Left ventricle myocardium inferior (tissue), 1 donor: Measurements from ENCODE around the gene MBLAC2. TPM values are rescaled to one million over a fixed set of nuclear protein-coding genes. Genes with fewer than 3 reads are reported as not detected.

Experiments used
- DNase-seq: peaks from one replicate; pipeline ENCODE4 v3.0.0-alpha.2; 2020
- H3K27ac ChIP-seq: fragments of 200-600 bp; replicated peaks from 2 replicates; pipeline ENCODE4 v1.8.0; 2021
- H3K27me3 ChIP-seq: fragments of 200-600 bp; 2 replicates; pipeline ENCODE4 v1.8.0; 2021; ENCODE audit warnings: low read depth
- H3K36me3 ChIP-seq: fragments of 200-600 bp; 2 replicates; pipeline ENCODE4 v1.8.0; 2021
- H3K4me1 ChIP-seq: fragments of 200-600 bp; 2 replicates; pipeline ENCODE4 v1.8.0; 2021
- H3K4me3 ChIP-seq: fragments of 200-600 bp; 2 replicates; pipeline ENCODE4 v1.8.0; 2021; ENCODE audit warnings: mild to moderate bottlenecking, moderate library complexity
- H3K9me3 ChIP-seq: fragments of 200-600 bp; replicated peaks from 2 replicates; pipeline ENCODE4 v1.8.0; 2021
- intact Hi-C: fragments of 100-400 bp; cut with micrococcal nuclease; formaldehyde crosslinking; loops from one replicate; pipeline ENCODE4 v1.11.0; 2022
- long read RNA-seq: library from polyadenylated mRNA; unstranded; transcript quantifications from one replicate; pipeline ENCODE4 v2.0.0, GENCODE V29; 2021
- total RNA-seq: library from RNA; stranded (reverse); fragmentation: NEBNext Ultra II Directional; extraction: Animal tissue kit (Norgen Biotek cat#: 25700); gene quantifications from one replicate; pipeline ENCODE4 v1.2.1, GENCODE V29; 2021
- TF ChIP-seq, protein P1 (sequence below): fragments of 200-600 bp; IDR thresholded peaks from 2 replicates; pipeline ENCODE4 v1.8.0; 2021; ENCODE audit warnings: antibody characterized with exemption, mild to moderate bottlenecking, borderline replicate concordance
- donor health status: DM: no; HTN: yes; CAD: no; lungs with severe emphysema.

MBLAC2 gene
- 3.6 TPM for total RNA-seq
- long read RNA-seq, full-length matches to known transcripts, result 10 of 10 reads
- long read RNA-seq, partial matches to known transcripts, result 0 of 10 reads
- long read RNA-seq, other reads (novel, unspliced or antisense), result 0 of 10 reads

DNA sequence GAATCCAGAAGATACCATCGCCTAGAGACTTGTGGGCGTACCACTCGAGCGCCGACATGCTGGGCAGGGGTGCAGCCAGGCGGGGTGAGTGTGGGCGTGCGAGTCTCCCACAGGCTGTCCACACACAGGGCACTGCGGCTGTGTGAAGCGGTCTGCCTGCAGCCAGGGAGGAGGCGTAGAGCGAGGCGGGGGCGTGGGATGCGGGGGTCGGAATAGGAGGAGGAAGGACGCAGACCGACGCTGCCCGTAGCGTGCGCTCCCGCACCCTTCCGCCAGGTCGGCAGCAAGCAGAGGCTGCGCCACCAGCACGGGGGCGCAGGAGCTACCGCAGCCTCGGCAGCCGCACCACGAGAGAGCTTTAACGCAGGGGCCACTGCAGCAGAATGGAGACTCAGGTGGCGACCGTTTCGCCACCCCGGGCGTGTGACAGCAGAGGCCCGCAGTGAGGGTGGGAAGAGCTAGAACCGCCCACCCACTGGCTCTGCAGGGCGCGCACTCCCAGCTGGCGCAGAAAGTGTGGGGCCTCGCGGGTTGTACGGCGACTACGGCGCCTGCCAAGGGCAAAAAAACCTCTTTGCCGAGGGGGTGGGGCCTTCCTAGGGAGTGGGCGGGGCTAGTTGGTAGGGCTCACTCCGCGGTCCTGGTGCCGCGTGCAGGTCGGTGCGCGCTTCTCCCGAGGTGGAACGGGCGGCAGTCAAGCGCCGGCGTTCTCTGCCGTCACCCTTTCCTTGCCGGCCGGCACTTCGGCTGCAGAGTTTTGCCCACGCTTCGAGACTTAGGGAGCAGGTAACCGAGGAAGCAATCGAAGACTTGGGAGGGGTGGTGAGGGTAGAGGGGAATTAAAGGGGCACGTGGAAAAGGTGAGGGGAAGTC lies at the start of gene MBLAC2, which contains the start of gene POLR3G:
Gene MBLAC2 (minus strand): TSS at position 537 of the 873 bp plus-strand sequence. CDS start 479 bp downstream, at position 58.
Gene POLR3G (plus strand): TSS at position 630 of the 873 bp plus-strand sequence. CDS start 10,704 bp downstream, outside the sequence.
- H3K9me3 ChIP-seq, result no peaks in the 10 kb centered on the region
- H3K27me3 ChIP-seq, result no peaks in the 10 kb centered on the region
- peaks cover 35% of the 10 kb centered on the region for H3K4me1 ChIP-seq
- H3K27ac ChIP-seq, result peak within 1 kb of the TSS; percentile 92
- no peaks in the 10 kb centered on the region for H3K36me3 ChIP-seq
- peak within 1 kb of the TSS; percentile 87 for H3K4me3 ChIP-seq
- DNase-seq, result peak; percentile 90
- TF ChIP-seq, protein P1, sequence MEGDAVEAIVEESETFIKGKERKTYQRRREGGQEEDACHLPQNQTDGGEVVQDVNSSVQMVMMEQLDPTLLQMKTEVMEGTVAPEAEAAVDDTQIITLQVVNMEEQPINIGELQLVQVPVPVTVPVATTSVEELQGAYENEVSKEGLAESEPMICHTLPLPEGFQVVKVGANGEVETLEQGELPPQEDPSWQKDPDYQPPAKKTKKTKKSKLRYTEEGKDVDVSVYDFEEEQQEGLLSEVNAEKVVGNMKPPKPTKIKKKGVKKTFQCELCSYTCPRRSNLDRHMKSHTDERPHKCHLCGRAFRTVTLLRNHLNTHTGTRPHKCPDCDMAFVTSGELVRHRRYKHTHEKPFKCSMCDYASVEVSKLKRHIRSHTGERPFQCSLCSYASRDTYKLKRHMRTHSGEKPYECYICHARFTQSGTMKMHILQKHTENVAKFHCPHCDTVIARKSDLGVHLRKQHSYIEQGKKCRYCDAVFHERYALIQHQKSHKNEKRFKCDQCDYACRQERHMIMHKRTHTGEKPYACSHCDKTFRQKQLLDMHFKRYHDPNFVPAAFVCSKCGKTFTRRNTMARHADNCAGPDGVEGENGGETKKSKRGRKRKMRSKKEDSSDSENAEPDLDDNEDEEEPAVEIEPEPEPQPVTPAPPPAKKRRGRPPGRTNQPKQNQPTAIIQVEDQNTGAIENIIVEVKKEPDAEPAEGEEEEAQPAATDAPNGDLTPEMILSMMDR, result peak; percentile 67
- intact Hi-C loops, result loop anchor here (10.0 kb wide), 1 partner anchor 50 kb away; the partner anchor contains the start of gene LYSMD3

DNA sequence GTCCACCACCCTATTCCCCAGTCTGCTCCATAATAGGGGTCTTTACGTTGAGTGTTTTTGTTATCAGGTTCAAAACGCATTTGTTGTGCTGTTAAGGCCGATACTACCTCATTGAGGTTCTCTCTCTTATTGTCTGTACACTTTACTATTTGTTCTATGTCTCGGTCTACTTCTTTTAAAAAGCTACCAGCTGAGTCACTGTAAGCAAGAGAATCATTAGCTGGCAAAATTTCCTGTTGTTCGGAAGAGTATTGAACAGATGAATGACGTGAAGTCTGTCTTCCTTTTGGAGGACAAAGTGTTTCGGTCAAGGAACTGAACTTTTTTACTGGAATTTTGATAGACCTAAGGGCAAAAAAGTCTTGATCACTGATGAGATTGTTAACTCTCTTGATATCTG lies 44.5 kb upstream of the MBLAC2 start:
- Histone ChIP-seq H3K9me3 (no peaks in the 10 kb centered on the region), H3K4me1 (no peaks in the 10 kb centered on the region), H3K36me3 (peaks cover 62% of the 10 kb centered on the region), H3K27me3 (no peaks in the 10 kb centered on the region), H3K4me3 (no peak overlapping the region), H3K27ac (no peak overlapping the region)
- no peak for DNase-seq
- TF ChIP-seq, protein P1, result no peak
- intact Hi-C loops, result no loop called here

DNA sequence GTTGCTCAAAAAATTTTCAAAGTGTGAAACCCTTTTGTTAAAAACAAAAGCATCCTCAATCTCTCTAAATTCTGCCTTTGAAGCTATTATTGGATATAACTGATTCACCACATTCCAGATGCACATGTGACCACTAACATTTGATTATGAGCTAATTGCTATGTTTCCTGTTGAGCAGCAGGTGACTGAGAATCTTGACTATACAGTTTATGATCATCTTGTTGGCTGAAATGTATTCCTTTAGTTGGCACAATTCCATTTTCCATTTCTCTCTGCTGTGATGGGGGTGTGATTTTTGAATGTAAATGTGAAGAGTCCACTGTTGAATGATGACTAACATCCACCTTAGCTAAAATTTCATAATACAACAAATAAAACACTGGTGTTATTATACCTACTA lies 44.1 kb upstream of the MBLAC2 start:
- no peaks in the 10 kb centered on the region for H3K9me3 ChIP-seq
- H3K27ac ChIP-seq, result no peak overlapping the region
- peaks cover 58% of the 10 kb centered on the region for H3K36me3 ChIP-seq
- no peaks in the 10 kb centered on the region for H3K4me1 ChIP-seq
- TF ChIP-seq, protein P1, result no peak
- intact Hi-C loops, result no loop called here
- H3K27me3 ChIP-seq, result no peaks in the 10 kb centered on the region
- DNase-seq, result no peak
- no peak overlapping the region for H3K4me3 ChIP-seq

DNA sequence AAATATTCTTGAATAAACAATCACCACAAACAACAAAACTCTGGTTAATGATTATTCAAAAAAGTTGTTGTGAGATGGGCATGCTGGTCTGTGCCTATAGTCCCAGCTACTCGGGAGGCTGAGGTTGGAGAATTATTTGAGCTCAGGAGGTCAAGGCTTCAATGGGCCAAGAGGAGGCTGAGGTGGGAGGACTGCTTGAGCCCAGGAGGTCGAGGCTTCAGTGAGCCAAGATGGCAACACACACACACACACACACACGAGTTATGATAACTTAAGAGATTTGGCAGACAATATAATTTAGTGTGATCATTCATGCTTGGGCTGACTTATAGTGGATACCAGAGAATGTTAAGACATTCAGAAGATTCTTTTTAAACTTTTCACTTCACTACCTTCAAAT lies 39.9 kb upstream of the MBLAC2 start:
- peaks cover 19% of the 10 kb centered on the region for H3K36me3 ChIP-seq
- TF ChIP-seq, protein P1, result no peak
- H3K9me3 ChIP-seq, result no peaks in the 10 kb centered on the region
- DNase-seq, result no peak
- intact Hi-C loops, result no loop called here
- no peaks in the 10 kb centered on the region for H3K4me1 ChIP-seq
- H3K4me3 ChIP-seq, result no peak overlapping the region
- H3K27me3 ChIP-seq, result no peaks in the 10 kb centered on the region
- H3K27ac ChIP-seq, result no peak overlapping the region

DNA sequence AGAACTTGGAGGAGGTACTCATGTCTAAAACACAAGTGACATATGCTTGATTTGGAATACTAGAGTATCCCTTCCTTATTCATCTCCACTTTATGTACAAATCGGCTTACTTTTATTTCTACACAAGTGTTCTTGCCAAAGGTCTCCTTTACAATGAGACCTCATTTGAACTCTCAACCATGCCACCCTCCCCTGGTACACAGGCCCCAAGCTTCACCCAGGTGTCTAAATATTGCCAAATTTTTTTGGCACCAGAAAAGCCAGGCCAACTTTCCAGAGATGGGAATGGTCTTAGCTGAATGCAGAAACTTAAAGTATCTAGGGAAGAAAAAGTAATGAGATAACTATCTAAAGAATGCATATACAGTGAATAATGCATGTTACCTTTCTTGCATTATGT lies 35.9 kb upstream of the MBLAC2 start:
- no peak for DNase-seq
- no peaks in the 10 kb centered on the region for H3K4me1 ChIP-seq
- H3K27me3 ChIP-seq, result no peaks in the 10 kb centered on the region
- H3K4me3 ChIP-seq, result no peak overlapping the region
- H3K27ac ChIP-seq, result no peak overlapping the region
- no peaks in the 10 kb centered on the region for H3K9me3 ChIP-seq
- no peaks in the 10 kb centered on the region for H3K36me3 ChIP-seq
- intact Hi-C loops, result no loop called here
- TF ChIP-seq, protein P1, result no peak
